Spinal cord (tissue), 10 donors: ENCODE data around the gene YTHDF2. TPM values are rescaled to one million over a fixed set of nuclear protein-coding genes. Genes with fewer than 3 reads are reported as not detected.
A peak's percentile ranks its signal among the peaks of the same experiment; 100 is the strongest.

Source experiments
- DNase-seq, 6 donors: peaks; one replicate each; pipeline versions ENCODE4 v3.0.0 to v3.0.0-alpha.2; 2013 to 2015; ENCODE audit warnings: low spot score in 6 of 6, low read depth in 4 of 6
- H3K27ac ChIP-seq: one replicate; pipeline ENCODE4 v1.5.1; 2013; ENCODE audit warnings: low read depth, low read length, control low read depth
- H3K27me3 ChIP-seq: one replicate; pipeline ENCODE4 v1.6.1; 2013; ENCODE audit warnings: low read length; ENCODE audit not compliant: control insufficient read depth, insufficient read depth
- H3K36me3 ChIP-seq: one replicate; pipeline ENCODE4 v1.6.1; 2013; ENCODE audit warnings: low read length; ENCODE audit not compliant: control insufficient read depth, insufficient read depth
- H3K4me1 ChIP-seq: one replicate; pipeline ENCODE4 v1.6.1; 2013; ENCODE audit warnings: low read length; ENCODE audit not compliant: control insufficient read depth, insufficient read depth
- H3K4me3 ChIP-seq: one replicate; pipeline ENCODE4 v1.5.1; 2013; ENCODE audit warnings: low read depth, low read length, control low read depth
- H3K9me3 ChIP-seq: one replicate; pipeline ENCODE4 v1.6.1; 2013; ENCODE audit warnings: low read length; ENCODE audit not compliant: control insufficient read depth, insufficient read depth
- WGBS: methylation state at CpG from one replicate; pipeline ENCODE4 v1.1.5; 2013; ENCODE audit warnings: missing lambda C conversion rate; ENCODE audit not compliant: insufficient coverage; 5-methylcytosine and 5-hydroxymethylcytosine counted together
- polyA plus RNA-seq, 2 donors: library from polyadenylated mRNA; unstranded; fragments of 120-200 nt; gene quantifications; one replicate each; pipeline ENCODE4 v1.2.1, GENCODE V29; 2013; ENCODE audit not compliant: insufficient read length in 2 of 2
- total RNA-seq, 2 donors: library from RNA; depleted of rRNA in 1 of 2; stranded (reverse); fragments of 120-200 nt in 1 of 2; fragments of >200 nt in 1 of 2; gene quantifications; one replicate each; pipeline versions ENCODE4 v1.2.3 to v1.2.4, GENCODE V29; 2013 to 2014
- donor health status: healthy.

The YTHDF2 gene
- total and polyA plus RNA-seq, 4 donors: 46.9 to 66.5 (median 52.4) TPM

DNA sequence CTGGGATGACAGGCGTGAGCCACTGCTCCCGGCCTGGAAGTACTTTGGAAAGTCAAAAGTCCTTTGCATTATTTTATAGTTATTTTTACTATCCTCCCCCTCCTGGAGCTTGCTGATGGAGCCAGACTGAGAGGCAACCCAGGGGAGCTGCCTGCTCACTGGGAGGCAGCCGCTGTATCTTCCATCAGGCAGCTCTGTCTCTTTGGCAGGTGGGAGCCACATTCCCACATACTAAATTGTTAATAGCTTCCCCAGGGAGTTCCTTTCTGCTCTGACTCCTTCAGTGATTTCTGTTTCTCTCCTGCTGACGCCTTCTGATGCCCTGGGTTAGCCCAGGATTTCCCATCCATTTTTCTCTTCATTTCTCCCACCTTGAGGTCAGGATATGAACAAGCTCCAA lies 70.3 kb downstream of the YTHDF2 start:
- Histone ChIP-seq H3K4me1 (no peaks in the 10 kb centered on the region), H3K4me3 (no peak overlapping the region), H3K9me3 (no peaks in the 10 kb centered on the region), H3K27me3 (peaks cover 20% of the 10 kb centered on the region), H3K27ac (no peak overlapping the region), H3K36me3 (no peaks in the 10 kb centered on the region)
- DNase-seq: peak in 1 of 6 donors; percentile 47
- 53% methylated on average over 3 of the region's 4 CpGs for WGBS

GRCh38 chr1:28807986-28808385 lies 71.2 kb downstream of the YTHDF2 start:
- H3K4me1 ChIP-seq: peaks cover 7% of the 10 kb centered on the region
- H3K4me3 ChIP-seq: no peak overlapping the region
- H3K36me3 ChIP-seq: no peaks in the 10 kb centered on the region
- WGBS: 80% methylated on average over 1 of the region's 4 CpGs
- no peaks in the 10 kb centered on the region for H3K9me3 ChIP-seq
- H3K27me3 ChIP-seq: peaks cover 26% of the 10 kb centered on the region
- no peak for DNase-seq
- no peak overlapping the region for H3K27ac ChIP-seq

DNA sequence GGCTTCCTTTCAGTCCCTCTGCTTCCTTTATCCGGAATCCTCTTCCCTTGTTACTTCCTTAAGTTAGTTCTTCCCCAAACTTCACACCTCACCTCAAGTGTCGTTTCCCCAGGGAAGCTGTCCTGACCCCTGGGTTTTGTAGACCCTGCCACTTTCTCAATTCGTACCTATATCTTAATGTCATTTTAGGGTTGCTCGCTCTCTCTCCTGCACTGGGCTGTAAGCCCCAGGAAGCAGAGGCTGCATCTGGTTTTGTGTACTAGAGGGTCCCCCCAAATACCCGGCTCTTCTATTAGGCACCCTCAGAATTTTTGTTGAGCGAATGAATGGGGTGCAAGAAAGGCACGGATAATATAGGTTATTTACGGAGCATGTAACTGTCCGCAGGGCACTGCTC lies 74.6 kb downstream of the YTHDF2 start:
- H3K36me3 ChIP-seq: no peaks in the 10 kb centered on the region
- H3K4me3 ChIP-seq: no peak overlapping the region
- H3K27ac ChIP-seq: no peak overlapping the region
- 63% methylated on average over 1 of the region's 9 CpGs for WGBS
- H3K4me1 ChIP-seq: peaks cover 13% of the 10 kb centered on the region
- peaks cover 44% of the 10 kb centered on the region for H3K27me3 ChIP-seq
- no peak for DNase-seq
- H3K9me3 ChIP-seq: no peaks in the 10 kb centered on the region

DNA sequence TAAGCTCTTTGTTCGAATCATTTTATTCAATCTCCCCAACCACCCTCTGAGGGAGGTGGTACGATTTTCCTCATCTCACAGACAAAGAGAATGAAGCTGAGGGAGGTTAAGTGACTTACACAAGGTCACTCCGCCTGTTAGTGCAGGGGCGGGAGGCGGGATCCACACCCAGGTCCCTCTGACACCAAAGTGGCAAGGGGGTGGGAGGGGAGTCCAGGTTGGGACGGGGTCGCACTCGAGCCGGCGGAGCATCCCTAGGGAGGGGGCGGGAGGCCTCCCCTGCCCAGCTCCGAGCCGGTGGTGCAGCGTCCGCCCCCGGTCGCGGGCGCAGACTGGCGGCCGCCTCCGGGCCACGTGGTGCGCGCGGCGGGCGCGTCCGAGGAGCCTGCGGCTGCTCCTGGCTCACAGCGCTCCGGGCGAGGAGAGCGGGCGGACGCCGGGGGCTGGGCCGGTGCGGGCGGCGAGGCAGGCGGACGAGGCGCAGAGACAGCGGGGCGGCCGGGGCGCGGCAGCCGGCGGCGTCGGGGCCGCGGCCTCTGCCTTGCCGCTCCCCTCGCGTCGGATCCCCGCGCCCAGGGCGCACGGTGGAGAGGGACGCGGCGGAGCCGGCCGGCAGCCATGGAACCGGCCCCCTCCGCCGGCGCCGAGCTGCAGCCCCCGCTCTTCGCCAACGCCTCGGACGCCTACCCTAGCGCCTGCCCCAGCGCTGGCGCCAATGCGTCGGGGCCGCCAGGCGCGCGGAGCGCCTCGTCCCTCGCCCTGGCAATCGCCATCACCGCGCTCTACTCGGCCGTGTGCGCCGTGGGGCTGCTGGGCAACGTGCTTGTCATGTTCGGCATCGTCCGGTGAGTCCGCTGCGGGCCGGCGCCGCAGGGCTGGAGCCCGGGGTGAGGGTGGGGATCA lies 75.3 kb downstream of the YTHDF2 start, which contains the start of gene OPRD1:
Gene OPRD1 (plus strand): TSS at position 405 of the 903 bp plus-strand sequence. CDS start 214 bp downstream, at position 619.
- peak in 1 of 6 donors; percentile 23 for DNase-seq
- no peaks in the 10 kb centered on the region for H3K36me3 ChIP-seq
- H3K27me3 ChIP-seq: peaks cover 48% of the 10 kb centered on the region
- no peak within 1 kb of the TSS for H3K4me3 ChIP-seq
- H3K4me1 ChIP-seq: peaks cover 13% of the 10 kb centered on the region
- WGBS: 2% methylated on average over 106 of the region's 108 CpGs
- H3K27ac ChIP-seq: no peak within 1 kb of the TSS
- H3K9me3 ChIP-seq: no peaks in the 10 kb centered on the region

GRCh38 chr1:28812669-28813468 lies 76.1 kb downstream of the YTHDF2 start:
- no peak overlapping the region for H3K4me3 ChIP-seq
- H3K27ac ChIP-seq: no peak overlapping the region

GRCh38 chr1:28813931-28814465 lies 77.3 kb downstream of the YTHDF2 start:
- no peak for DNase-seq
- H3K27me3 ChIP-seq: peaks cover 51% of the 10 kb centered on the region
- 92% methylated on average over 13 of the region's 15 CpGs for WGBS
- H3K27ac ChIP-seq: no peak overlapping the region
- peaks cover 13% of the 10 kb centered on the region for H3K4me1 ChIP-seq
- H3K4me3 ChIP-seq: no peak overlapping the region
- no peaks in the 10 kb centered on the region for H3K36me3 ChIP-seq
- H3K9me3 ChIP-seq: no peaks in the 10 kb centered on the region

More at GRCh38 chr1:28812669-28813468, 76.1 kb downstream of the YTHDF2 start:
- 35% methylated on average over 30 of the region's 34 CpGs for WGBS
- DNase-seq: peak in 1 of 6 donors; percentile 39
- Histone ChIP-seq H3K36me3 (no peaks in the 10 kb centered on the region), H3K9me3 (no peaks in the 10 kb centered on the region), H3K4me1 (peaks cover 13% of the 10 kb centered on the region), H3K27me3 (peaks cover 51% of the 10 kb centered on the region)

DNA sequence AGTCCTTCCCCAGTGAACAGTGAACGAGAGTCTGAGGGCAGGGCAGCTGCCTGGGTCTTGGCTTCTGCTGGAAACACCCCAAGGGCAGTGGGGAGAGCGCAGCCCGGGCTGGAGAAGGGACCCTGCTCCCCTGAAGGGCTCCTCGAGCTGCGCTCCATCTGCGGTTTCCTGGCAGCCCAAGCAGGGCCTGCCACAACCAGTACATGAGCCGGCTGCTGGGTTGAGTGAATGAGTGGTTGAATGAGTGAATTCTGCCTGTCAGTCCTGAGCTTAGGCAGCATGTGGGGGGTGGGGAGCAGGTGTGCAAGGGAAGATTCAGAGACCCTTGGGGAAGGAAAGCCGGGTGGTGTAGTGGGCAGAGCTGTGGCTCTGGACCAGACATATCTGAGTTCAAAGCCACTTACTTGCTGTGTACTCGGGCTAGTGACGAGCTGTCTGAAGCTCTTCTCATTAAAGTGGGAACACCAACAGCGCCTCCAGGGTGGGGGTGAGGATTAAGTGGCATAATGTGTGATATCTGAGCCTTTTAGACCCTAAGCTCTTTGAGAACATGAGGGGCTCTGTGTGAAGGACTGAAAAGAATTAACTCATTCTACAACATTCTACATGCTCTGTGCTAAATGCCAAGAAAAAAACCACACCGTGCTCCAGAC lies 78.9 kb downstream of the YTHDF2 start:
- Histone ChIP-seq H3K36me3 (no peaks in the 10 kb centered on the region), H3K4me1 (peaks cover 13% of the 10 kb centered on the region), H3K27ac (no peak overlapping the region), H3K4me3 (no peak overlapping the region), H3K27me3 (peaks cover 45% of the 10 kb centered on the region), H3K9me3 (no peaks in the 10 kb centered on the region)
- no peak for DNase-seq
- WGBS: 44% methylated on average over 10 of the region's 12 CpGs

DNA sequence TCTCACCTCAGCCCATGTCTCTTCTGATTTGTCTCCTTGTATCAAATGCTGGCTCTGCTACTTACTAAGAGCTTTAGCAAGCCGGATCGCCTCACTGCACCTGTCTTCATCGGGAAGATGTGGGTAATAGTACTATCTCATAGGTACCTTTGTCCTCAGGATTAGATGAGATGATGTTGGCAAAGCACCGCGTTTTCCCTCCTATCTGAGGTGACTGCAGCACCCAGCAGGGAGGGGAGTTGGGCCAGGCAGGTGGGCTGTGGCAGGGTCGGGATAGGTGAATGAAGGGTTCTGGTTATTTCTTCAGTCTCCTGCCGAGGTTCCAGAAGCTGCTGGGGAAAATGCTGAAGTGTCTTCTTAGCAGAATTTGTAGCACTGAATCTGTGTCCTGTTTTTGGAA lies 80.4 kb downstream of the YTHDF2 start:
- DNase-seq: no peak
- no peaks in the 10 kb centered on the region for H3K9me3 ChIP-seq
- H3K4me1 ChIP-seq: peaks cover 13% of the 10 kb centered on the region
- WGBS: 79% methylated on average over 5 of the region's 7 CpGs
- H3K36me3 ChIP-seq: no peaks in the 10 kb centered on the region
- H3K4me3 ChIP-seq: no peak overlapping the region
- H3K27me3 ChIP-seq: peaks cover 33% of the 10 kb centered on the region
- H3K27ac ChIP-seq: no peak overlapping the region

GRCh38 chr1:28819020-28819419 lies 82.3 kb downstream of the YTHDF2 start:
- no peak overlapping the region for H3K4me3 ChIP-seq
- H3K4me1 ChIP-seq: no peaks in the 10 kb centered on the region
- peaks cover 17% of the 10 kb centered on the region for H3K27me3 ChIP-seq
- no peak overlapping the region for H3K27ac ChIP-seq
- no peaks in the 10 kb centered on the region for H3K36me3 ChIP-seq
- DNase-seq: no peak
- H3K9me3 ChIP-seq: no peaks in the 10 kb centered on the region
